ENCODE data around the gene CIROP. TPM values are rescaled to one million over a fixed set of nuclear protein-coding genes. Genes with fewer than 3 reads are reported as not detected.

CIROP gene
- total RNA-seq, 1 donor from 2014 or later, result not detected

DNA sequence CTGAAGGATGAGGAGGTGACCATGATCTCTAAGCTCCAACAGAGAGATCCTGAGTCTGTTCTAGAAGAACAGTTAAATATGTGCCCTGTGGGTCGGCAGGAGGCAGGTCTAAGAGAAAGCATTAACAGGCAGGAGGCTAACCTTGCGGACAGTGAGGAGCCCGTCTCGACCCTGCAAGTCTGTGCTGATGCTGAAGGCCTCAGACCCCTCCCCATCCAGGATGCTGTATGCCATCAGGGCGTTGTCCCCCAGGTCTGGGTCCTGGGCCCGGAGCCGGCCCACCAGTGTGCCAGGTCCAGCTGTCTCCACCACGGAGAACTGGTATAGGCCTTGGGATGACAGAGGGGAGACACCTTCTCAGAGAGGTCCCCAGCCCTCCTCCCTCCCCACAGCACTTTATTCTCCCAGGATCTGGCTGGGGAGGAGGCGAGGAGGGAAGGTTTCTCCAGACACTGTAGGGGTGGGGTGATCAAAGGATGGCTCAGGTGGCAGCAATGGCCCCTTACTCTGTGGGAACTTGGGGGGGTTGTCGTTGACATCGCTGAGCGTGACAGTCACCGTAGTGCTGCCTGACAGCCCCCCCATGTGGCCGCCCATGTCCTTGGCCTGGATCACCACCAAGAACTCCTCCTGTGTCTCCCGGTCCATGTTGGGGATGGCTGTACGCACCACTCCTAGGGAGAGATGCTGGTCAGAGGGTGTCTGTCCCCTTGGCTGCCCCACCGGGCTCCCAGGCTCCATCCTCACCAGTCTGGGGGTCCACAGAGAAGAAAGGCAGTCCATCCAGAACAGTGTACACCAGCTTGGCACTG, 50.6 kb downstream of the CIROP start:
- Mint-ChIP-seq H3K4me3 (no peak overlapping the region), H3K36me3 (ENCODE audit: low read depth) (peaks cover 11% of the 10 kb centered on the region), H3K27ac (no peak overlapping the region), H3K4me1 (peaks cover 18% of the 10 kb centered on the region), H3K27me3 (peaks cover 2% of the 10 kb centered on the region), H3K9me3 (no peaks in the 10 kb centered on the region)
- intact Hi-C loops (cut with micrococcal nuclease), result loop anchor here (10.0 kb wide), 1 partner anchor 739 kb away; no protein-coding TSS in a partner anchor
- ATAC-seq (ENCODE audit: low read depth) (no peak), DNase-seq (no peak)
- POLR2A ChIA-PET, result interaction anchor here (0.6 kb wide), 1 partner anchor 59 kb away, joined by 5 read pairs; no protein-coding TSS in a partner anchor
- CTCF ChIA-PET, result interaction anchor here (0.8 to 10.5 kb wide), 6 partner anchors 59 to 82 kb away, joined by 3 to 284 read pairs (median 8); partner anchors contain the start of gene AJUBA
- TF ChIP-seq, protein P1, sequence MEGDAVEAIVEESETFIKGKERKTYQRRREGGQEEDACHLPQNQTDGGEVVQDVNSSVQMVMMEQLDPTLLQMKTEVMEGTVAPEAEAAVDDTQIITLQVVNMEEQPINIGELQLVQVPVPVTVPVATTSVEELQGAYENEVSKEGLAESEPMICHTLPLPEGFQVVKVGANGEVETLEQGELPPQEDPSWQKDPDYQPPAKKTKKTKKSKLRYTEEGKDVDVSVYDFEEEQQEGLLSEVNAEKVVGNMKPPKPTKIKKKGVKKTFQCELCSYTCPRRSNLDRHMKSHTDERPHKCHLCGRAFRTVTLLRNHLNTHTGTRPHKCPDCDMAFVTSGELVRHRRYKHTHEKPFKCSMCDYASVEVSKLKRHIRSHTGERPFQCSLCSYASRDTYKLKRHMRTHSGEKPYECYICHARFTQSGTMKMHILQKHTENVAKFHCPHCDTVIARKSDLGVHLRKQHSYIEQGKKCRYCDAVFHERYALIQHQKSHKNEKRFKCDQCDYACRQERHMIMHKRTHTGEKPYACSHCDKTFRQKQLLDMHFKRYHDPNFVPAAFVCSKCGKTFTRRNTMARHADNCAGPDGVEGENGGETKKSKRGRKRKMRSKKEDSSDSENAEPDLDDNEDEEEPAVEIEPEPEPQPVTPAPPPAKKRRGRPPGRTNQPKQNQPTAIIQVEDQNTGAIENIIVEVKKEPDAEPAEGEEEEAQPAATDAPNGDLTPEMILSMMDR (IDR thresholded peaks at IDR 0.05), result no peak

- Mint-ChIP-seq H3K27me3 (peaks cover 2% of the 10 kb centered on the region), H3K27ac (no peak overlapping the region), H3K4me1 (peaks cover 18% of the 10 kb centered on the region), H3K9me3 (no peaks in the 10 kb centered on the region), H3K4me3 (no peak overlapping the region), H3K36me3 (ENCODE audit: low read depth) (peaks cover 5% of the 10 kb centered on the region)
- ChIA-PET CTCF (interaction anchor here (1.1 to 2.4 kb wide), 3 partner anchors 58 to 81 kb away, joined by 4 to 9 read pairs (median 7); no protein-coding TSS in a partner anchor), POLR2A (interaction anchor here (0.6 kb wide), 1 partner anchor 29 kb away, joined by 3 read pairs; no protein-coding TSS in a partner anchor)
- TF ChIP-seq, protein P1 (IDR thresholded peaks at IDR 0.05), result no peak
- ATAC-seq (ENCODE audit: low read depth) (no peak), DNase-seq (no peak)
- intact Hi-C loops (cut with micrococcal nuclease), result loop anchor here (10.0 kb wide), 1 partner anchor 739 kb away; no protein-coding TSS in a partner anchor
Measured at GRCh38 chr14:23053426-23053825, 51.4 kb downstream of the CIROP start.

DNA sequence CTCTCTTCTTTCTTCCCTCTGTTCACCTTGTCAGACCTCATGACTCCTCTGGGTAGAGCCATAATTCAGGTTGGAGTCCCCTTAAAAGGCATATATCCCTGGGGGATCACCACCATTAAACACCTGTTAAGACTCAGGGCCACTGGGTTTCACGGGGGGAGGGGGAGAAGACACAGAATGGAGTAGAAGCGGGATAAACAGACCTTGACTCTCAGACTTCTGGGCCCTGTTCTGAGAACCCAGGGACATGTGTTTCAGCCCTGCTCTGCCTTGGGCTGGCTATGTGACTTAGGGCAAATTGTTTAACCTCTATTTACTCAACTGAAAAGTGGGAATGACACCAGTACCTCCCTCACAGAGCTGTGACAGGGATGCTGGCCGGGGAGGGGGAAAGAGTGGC, 52.1 kb downstream of the CIROP start:
- intact Hi-C loops (cut with micrococcal nuclease), result loop anchor here (10.0 kb wide), 1 partner anchor 738 kb away; no protein-coding TSS in a partner anchor
- CTCF ChIA-PET, result interaction anchor here (0.9 to 1.7 kb wide), 4 partner anchors 58 to 81 kb away, joined by 4 to 7 read pairs (median 4); no protein-coding TSS in a partner anchor
- TF ChIP-seq, protein P1 (IDR thresholded peaks at IDR 0.05), result no peak
- Mint-ChIP-seq H3K4me1 (peaks cover 13% of the 10 kb centered on the region), H3K27me3 (peaks cover 2% of the 10 kb centered on the region), H3K9me3 (no peaks in the 10 kb centered on the region), H3K4me3 (no peak overlapping the region), H3K27ac (no peak overlapping the region), H3K36me3 (ENCODE audit: low read depth) (no peaks in the 10 kb centered on the region)
- POLR2A ChIA-PET, result interaction anchor here (0.6 kb wide), 1 partner anchor 30 kb away, joined by 3 read pairs; no protein-coding TSS in a partner anchor
- no peak for DNase-seq
- no peak for ATAC-seq (ENCODE audit: low read depth)

DNA sequence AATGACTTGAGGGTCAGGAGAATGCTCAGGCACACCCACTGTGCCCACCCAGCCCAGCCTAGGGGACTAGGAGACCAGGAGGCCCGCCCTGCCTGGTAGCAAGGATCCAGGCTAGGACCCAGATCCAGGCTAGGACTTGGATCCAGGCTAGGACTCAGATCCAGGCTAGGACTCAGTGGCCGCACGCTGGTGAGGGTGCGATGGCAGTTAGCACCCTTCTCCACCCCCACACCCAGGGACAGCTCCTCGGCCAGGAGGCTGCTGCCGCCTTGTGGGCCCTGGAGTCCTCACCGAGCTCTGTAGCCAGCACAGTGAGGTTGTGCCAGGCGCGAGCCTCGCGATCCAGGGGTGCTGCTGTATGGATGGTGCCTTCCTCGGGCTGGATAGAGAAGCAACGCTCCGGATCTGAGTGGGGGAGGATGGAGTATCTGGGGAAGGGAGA, 52.6 kb downstream of the CIROP start:
- POLR2A ChIA-PET, result no interaction called here
- intact Hi-C loops (cut with micrococcal nuclease), result loop anchor here (10.0 kb wide), 1 partner anchor 737 kb away; no protein-coding TSS in a partner anchor
- TF ChIP-seq, protein P1 (IDR thresholded peaks at IDR 0.05), result no peak
- H3K4me1 Mint-ChIP-seq, result peaks cover 13% of the 10 kb centered on the region
- ATAC-seq (ENCODE audit: low read depth), result no peak
- no peaks in the 10 kb centered on the region for H3K36me3 Mint-ChIP-seq (ENCODE audit: low read depth)
- no peaks in the 10 kb centered on the region for H3K9me3 Mint-ChIP-seq
- H3K27me3 Mint-ChIP-seq, result peaks cover 3% of the 10 kb centered on the region
- no peak for DNase-seq
- CTCF ChIA-PET, result interaction anchor here (0.9 to 1.5 kb wide), 2 partner anchors 66 to 80 kb away, joined by 4 read pairs; no protein-coding TSS in a partner anchor
- H3K4me3 Mint-ChIP-seq, result no peak overlapping the region
- no peak overlapping the region for H3K27ac Mint-ChIP-seq
